K562 (cell line): ENCODE measurements around the gene DNASE2.

Experiments used
- ARID3A ChIP-seq: IDR thresholded peaks from 2 replicates; pipeline ENCODE4 v1.6.1; 2012; ENCODE audit warnings: low read depth, low read length, improper control_type of control experiment, borderline replicate concordance
- CLOCK ChIP-seq: fragments of 250-450 bp; sonication (Bioruptor Pico); IDR thresholded peaks from 2 replicates; pipeline ENCODE4 v1.4.0; 2020; ENCODE audit warnings: mild to moderate bottlenecking, moderate library complexity, borderline replicate concordance
- CTCF ChIP-seq, 3 experiments: IDR thresholded peaks in 2 of 3; conservative IDR thresholded peaks in 1 of 3; 2 replicates each; pipeline ENCODE4 v1.5.1; 2011 to 2012; ENCODE audit warnings: low read length in 3 of 3, mild to moderate bottlenecking in 3 of 3, control low read depth in 2 of 3, improper control_type of control experiment in 1 of 3, inconsistent platforms in 1 of 3, low read depth in 1 of 3, mixed read lengths in 1 of 3, moderate library complexity in 1 of 3; ENCODE audit not compliant: insufficient read depth in 2 of 3
- E2F4 ChIP-seq: sonication (generic); formaldehyde crosslinking; IDR thresholded peaks from 2 replicates; pipeline ENCODE4 v1.8.0; 2022; ENCODE audit warnings: mild to moderate bottlenecking, low read depth, missing genetic modification reagents
- KLF1 ChIP-seq: fragments of 450-650 bp; IDR thresholded peaks from 2 replicates; pipeline ENCODE4 v1.6.1; 2016; ENCODE audit warnings: missing genetic modification characterization, missing compliant biosample characterization
- NR3C1 ChIP-seq: sonication (generic); formaldehyde crosslinking; IDR thresholded peaks from 2 replicates; pipeline ENCODE4 v1.8.1; 2022; ENCODE audit warnings: missing genetic modification reagents
- PREB ChIP-seq: sonication (generic); formaldehyde crosslinking; IDR thresholded peaks from 2 replicates; pipeline ENCODE4 v1.8.1; 2023; ENCODE audit warnings: mild to moderate bottlenecking, missing genetic modification reagents
- RBM25 ChIP-seq: fragments of 200-400 bp; formaldehyde crosslinking; IDR thresholded peaks from 2 replicates; pipeline ENCODE4 v1.6.1; 2018; ENCODE audit warnings: low read length, low read depth, moderate library complexity; ENCODE audit not compliant: severe bottlenecking
- ZNF584 ChIP-seq: fragments of 200-800 bp; sonication (Bioruptor generic); IDR thresholded peaks from 2 replicates; pipeline ENCODE4 v1.6.1; 2016; ENCODE audit warnings: low read depth, mild to moderate bottlenecking, missing genetic modification characterization, missing compliant biosample characterization

- no peak for TF ChIP-seq CTCF (IDR thresholded peaks at IDR 0.05 in 2 of 3, conservative IDR thresholded peaks at IDR 0.05 in 1 of 3; ENCODE audit: insufficient read depth in 2 of 3, low read depth in 1 of 3, low read length in 3 of 3)
- TF ChIP-seq E2F4 (CRISPR knock-in tag): no peak
- TF ChIP-seq RBM25: no peak
- TF ChIP-seq ZNF584 (CRISPR knock-in tag): no peak
- no peak for TF ChIP-seq KLF1 (tag)
- no peak for TF ChIP-seq ARID3A
- TF ChIP-seq PREB (CRISPR knock-in tag): no peak
- no peak for TF ChIP-seq CLOCK
- no peak for TF ChIP-seq NR3C1 (CRISPR knock-in tag)
These were observed 37.9 kb downstream of the DNASE2 start for GRCh38 chr19:12843328-12843727.
